Activated CD8-positive, alpha-beta memory T cell treated with anti-CD3 and anti-CD28 coated beads, Interleukin-2, amount 10 ng/mL, durations not matched to agents 7 days and 5 days (primary cell): ENCODE data around the gene PFKP. TPM values are rescaled to one million over a fixed set of nuclear protein-coding genes. Genes with fewer than 3 reads are reported as not detected.

Source experiments
- ATAC-seq: fragments of 150-1000 bp; cut with Tn5 transposase; one replicate; pipeline ENCODE4 v1.10.0; 2021; ENCODE audit warnings: moderate library complexity
- CTCF ChIA-PET: fragments of 350-600 bp; sonication (Branson Sonifier 250); formaldehyde crosslinking; loops from one replicate; lab custom pipeline; 2021; ENCODE audit warnings: antibody characterized with exemption; lab: Charles Lee
- DNase-seq: peaks from one replicate; pipeline ENCODE4 v3.0.0-alpha.2; 2020
- H3K27ac Mint-ChIP-seq: one replicate; pipeline ENCODE4 v1.8.0; 2021; ENCODE audit warnings: mild to moderate bottlenecking, mixed read lengths
- H3K27me3 Mint-ChIP-seq: one replicate; pipeline ENCODE4 v1.8.0; 2021; ENCODE audit warnings: mixed read lengths
- H3K36me3 Mint-ChIP-seq: one replicate; pipeline ENCODE4 v1.8.0; 2021; ENCODE audit warnings: mild to moderate bottlenecking, mixed read lengths
- H3K4me1 Mint-ChIP-seq: one replicate; pipeline ENCODE4 v1.8.0; 2021; ENCODE audit warnings: mixed read lengths
- H3K4me3 Mint-ChIP-seq: one replicate; pipeline ENCODE4 v1.8.0; 2021; ENCODE audit warnings: mild to moderate bottlenecking, moderate library complexity, mixed read lengths
- H3K9me3 Mint-ChIP-seq: one replicate; pipeline ENCODE4 v1.8.0; 2022; ENCODE audit warnings: low read depth, mixed read lengths
- total RNA-seq, 2 experiments: library from RNA; stranded (reverse); gene quantifications; one replicate each; pipeline ENCODE4 v1.2.3, GENCODE V29; 2021

The PFKP gene
- total RNA-seq, 2 experiments from 2014 or later = 230 to 262 TPM

DNA sequence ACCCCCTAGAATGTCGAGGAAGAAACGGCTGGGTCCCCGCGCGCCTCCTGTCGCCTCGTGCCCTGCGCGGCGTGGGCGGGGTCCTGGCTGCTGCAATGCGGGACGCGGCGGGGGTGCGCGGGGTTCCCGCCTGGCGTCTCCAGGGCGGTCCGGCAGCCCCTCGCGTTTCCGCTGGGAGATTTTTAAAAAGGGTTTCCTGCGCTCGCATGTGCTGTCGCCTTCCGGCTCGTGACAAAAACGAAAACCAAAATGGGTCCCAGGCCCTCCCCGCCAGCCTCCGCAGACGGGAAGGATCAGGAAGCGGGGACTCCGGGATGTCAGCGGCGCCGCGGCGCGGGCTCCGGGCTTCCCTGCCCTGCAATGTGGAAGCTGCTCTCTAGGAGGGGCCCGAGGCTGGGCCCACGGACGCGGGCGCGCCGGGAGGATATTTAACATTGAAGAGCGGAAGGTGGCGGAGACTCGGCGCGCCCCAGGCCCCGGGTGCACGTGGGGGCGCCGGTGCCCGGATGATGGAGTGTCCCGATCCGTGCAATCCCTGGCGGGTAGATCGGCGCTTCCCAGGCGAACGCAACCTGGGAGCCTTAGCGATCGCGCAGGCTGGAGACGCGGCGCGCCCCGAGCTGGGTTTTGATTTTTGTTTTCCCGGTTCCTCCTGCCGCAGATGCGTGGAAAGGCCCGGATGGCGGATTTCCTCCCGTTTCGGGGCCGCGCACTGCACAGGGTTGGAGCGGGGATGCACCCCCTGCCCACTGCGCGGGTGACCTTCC, 1.0 kb downstream of the PFKP start:
- Mint-ChIP-seq H3K9me3 (no peaks in the 10 kb centered on the region), H3K36me3 (peaks cover 37% of the 10 kb centered on the region), H3K27me3 (peaks cover 9% of the 10 kb centered on the region), H3K4me1 (peaks cover 41% of the 10 kb centered on the region), H3K4me3 (peak overlapping the region; percentile 87), H3K27ac (peak overlapping the region; percentile 86)
- CTCF ChIA-PET = no interaction called here
- ATAC-seq (peak; percentile 44), DNase-seq (peak; percentile 79)

DNA sequence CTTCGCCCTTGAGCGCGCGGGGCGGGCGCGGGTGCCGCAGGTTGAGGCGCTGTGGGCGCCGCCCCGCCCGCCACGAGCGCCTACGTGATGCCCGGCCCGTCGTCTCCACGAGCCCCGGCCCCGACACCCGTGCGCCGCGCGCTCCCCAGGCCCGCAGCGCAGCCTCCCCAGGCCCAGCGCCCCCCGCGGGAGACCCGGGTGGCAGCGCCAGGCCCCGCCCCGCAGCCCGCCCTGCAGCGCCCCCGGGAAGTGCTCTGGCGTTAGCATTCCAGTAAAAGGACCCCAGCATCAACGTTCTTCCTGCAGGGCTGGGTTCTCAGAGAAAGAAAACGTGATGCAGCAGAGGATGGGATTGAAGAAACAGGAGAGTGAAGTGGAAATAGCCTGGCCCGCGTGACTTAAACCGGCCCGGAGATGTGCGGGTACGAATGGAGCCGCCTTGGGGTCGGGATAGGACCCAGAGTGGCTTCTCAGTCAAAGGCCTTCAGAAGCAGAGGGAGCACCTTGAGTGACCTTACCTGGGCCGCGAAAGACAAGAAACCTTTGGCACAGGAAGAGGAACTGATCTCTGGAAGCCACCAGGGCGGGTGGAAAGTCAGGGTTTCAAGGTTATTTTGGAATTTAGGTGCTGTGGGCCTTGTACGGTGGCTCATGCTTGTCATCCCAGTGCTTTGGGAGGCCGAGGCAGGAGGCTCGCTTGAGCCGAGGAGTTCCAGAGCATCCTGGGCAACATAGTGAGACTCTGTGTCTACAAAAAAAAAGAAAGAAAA, 1.8 kb downstream of the PFKP start:
- DNase-seq = peak; percentile 51
- Mint-ChIP-seq H3K36me3 (peaks cover 45% of the 10 kb centered on the region), H3K4me3 (peak overlapping the region; percentile 87), H3K4me1 (peaks cover 48% of the 10 kb centered on the region), H3K27ac (peak overlapping the region; percentile 83), H3K27me3 (peaks cover 9% of the 10 kb centered on the region), H3K9me3 (no peaks in the 10 kb centered on the region)
- ATAC-seq = peak; percentile 18
- CTCF ChIA-PET = interaction anchor here (1.3 to 2.0 kb wide), 2 partner anchors 22 to 25 kb away, joined by 4 to 5 read pairs; no protein-coding TSS in a partner anchor

DNA sequence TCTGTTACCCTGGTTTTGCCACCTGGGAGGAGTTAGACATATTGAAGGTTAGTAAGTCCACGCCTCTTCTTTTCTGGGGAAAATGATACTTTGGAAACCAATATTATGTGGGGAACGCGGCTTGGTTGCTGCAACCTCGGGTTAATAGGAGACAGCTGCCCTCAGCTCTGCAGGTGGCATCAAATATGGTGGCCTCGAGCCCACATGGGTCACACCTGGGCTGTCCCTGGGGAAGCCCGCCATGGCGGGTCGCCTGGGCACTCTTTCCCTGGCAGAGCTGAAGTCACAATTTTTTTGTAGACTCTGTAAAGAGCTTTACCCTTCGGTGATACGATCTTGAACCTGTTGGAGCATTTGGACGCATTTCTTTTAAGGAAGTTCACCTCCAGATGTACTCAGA, 2.5 kb downstream of the PFKP start:
- ATAC-seq (no peak), DNase-seq (no peak)
- Mint-ChIP-seq H3K36me3 (peaks cover 45% of the 10 kb centered on the region), H3K4me1 (peaks cover 52% of the 10 kb centered on the region), H3K4me3 (peak overlapping the region; percentile 87), H3K9me3 (no peaks in the 10 kb centered on the region), H3K27ac (peak overlapping the region; percentile 83), H3K27me3 (peaks cover 9% of the 10 kb centered on the region)
- CTCF ChIA-PET = interaction anchor here (1.3 to 2.0 kb wide), 2 partner anchors 21 to 25 kb away, joined by 4 to 5 read pairs; no protein-coding TSS in a partner anchor

DNA sequence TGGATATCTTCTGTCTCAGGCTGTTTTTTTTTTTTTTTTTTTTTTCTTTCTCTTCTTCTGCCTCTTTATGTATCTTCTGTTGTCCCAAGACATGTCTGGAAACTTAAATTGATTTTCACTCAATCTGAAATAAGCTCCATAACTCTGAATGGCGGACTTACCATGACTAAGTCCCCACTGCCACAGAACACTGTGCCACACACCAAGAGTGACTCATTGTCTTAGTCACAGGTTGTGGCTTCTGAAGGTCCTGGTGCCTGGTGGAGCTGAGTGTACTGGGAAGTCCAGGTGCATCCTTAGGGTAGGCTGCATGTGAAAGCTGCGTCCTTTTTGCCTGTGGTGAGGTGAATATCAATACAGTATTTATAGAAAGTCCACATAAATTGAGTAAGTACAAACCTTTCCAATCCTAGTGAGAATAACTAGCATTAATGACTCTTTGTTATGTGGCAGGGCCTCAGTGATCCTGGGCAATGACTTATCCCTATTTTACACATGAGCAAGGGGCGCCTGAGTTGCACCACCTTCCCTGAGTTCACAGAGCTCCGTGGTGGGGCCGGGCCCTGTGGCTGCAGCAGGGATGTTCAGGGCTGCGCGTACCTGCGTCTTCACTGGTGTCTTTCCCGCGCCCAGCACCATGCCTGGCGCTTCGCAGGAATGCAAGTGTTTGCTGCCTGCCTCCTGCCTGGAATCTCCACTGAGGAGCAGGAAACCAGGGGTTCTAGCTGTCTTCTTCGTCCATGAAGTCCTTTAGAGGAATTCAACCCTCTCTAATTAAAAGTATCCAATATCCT, 4.3 kb downstream of the PFKP start:
- Mint-ChIP-seq H3K4me1 (peaks cover 57% of the 10 kb centered on the region), H3K27me3 (no peaks in the 10 kb centered on the region), H3K27ac (peak overlapping the region; percentile 75), H3K36me3 (peaks cover 51% of the 10 kb centered on the region), H3K4me3 (peak overlapping the region; percentile 43), H3K9me3 (no peaks in the 10 kb centered on the region)
- DNase-seq = peak; percentile 64
- CTCF ChIA-PET = interaction anchor here (1.5 kb wide), 1 partner anchor 20 kb away, joined by 5 read pairs; no protein-coding TSS in a partner anchor
- ATAC-seq = peak; percentile 29

DNA sequence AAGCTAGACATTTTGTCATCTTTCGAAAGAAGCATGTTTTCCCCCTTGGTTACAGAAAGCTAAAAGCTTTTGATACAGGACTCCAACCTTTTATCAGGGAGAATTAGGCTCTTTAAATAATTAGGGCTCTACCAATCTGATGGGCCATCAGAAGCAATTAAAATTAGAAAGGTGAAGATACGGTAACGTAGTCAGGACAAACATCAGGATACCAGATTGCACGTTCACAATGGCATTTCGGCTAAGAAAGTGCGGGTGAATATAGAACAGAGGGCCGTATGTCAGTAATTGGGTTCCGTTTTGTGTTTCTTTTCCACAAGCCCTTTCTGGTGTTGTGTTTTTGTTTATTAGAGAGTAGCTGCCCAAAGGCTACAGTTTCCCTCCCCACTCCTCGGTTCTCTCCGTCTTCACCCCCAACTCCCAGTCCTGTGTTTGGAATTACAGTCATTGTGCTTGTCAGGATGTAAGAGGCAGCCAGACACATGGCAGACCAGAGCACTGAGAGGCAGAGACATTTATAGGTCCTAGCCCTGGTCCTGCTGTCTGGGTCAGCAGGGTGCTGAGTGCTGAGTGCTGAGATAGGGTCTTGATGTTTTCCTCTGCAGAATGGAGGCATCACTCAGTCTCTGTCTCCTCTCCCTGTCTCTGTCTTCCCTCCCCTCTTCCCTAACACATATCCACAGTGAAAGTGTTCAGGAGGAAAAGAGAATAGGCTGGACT, 5.5 kb downstream of the PFKP start:
- Mint-ChIP-seq H3K9me3 (no peaks in the 10 kb centered on the region), H3K4me3 (no peak overlapping the region), H3K36me3 (peaks cover 56% of the 10 kb centered on the region), H3K27me3 (no peaks in the 10 kb centered on the region), H3K27ac (peak overlapping the region; percentile 30), H3K4me1 (peaks cover 62% of the 10 kb centered on the region)
- DNase-seq (no peak), ATAC-seq (no peak)
- CTCF ChIA-PET = interaction anchor here (1.5 to 1.8 kb wide), 2 partner anchors 11 to 19 kb away, joined by 5 read pairs; no protein-coding TSS in a partner anchor

DNA sequence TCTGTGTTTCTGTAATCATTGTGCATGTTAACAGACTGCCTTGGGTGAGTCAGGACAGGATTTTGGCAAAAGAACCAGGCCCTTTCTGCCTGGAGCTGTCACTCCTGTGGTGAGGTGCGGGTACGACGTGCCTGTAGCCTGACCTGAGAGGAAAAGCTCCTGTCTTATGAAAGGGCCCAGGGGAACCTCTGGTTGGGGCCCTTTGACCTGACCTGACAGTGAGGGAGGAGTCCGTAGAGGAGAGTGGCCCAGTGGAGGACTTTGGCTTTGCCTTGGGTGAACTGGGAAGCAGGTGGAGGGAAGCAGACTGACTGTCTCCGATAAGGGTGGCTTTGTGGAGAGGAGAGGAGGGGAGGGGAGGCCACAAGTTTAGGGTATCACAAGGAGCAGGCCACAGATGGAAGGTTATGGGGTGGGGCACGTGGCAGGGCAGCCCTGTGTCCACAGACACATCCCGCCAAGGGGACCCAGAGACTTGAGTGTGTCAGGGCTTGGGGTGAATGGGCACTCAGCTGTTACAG, 6.9 kb downstream of the PFKP start:
- H3K4me1 Mint-ChIP-seq = peaks cover 64% of the 10 kb centered on the region
- no peaks in the 10 kb centered on the region for H3K27me3 Mint-ChIP-seq
- no peaks in the 10 kb centered on the region for H3K9me3 Mint-ChIP-seq
- H3K4me3 Mint-ChIP-seq = no peak overlapping the region
- H3K27ac Mint-ChIP-seq = no peak overlapping the region
- ATAC-seq = no peak
- CTCF ChIA-PET = interaction anchor here (1.8 kb wide), 1 partner anchor 9 kb away, joined by 5 read pairs; no protein-coding TSS in a partner anchor
- peaks cover 58% of the 10 kb centered on the region for H3K36me3 Mint-ChIP-seq
- DNase-seq = no peak

DNA sequence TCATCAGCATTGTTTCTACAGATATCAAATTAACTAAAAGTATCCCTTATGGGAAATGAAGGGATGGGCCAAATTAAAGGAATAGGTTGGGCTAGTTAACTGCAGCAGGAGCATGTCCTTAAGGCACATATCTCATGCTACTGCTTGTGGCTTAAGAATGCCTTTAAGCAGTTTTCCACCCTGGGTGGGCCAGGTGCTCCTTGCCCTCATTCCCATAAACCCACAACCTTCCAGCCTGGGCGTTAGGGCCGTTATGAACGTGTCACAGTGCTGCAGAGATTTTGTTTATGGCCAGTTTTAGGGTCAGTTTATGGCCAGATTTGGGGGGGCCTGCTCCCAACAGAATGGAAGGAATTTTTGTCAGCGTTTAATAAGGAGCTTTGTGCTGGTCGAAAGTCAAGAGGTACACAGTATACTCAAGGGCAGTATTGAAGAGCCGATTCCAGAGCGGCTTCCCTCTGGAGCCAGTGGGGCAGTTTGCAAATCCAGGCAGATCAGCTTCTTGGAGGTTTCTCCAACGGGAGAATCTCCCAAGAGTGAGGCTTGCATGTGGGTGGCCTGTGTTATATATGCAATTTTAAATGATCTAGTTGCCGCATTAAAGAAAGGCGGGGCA, 7.7 kb downstream of the PFKP start:
- no peak for DNase-seq
- CTCF ChIA-PET = no interaction called here
- Mint-ChIP-seq H3K9me3 (no peaks in the 10 kb centered on the region), H3K4me3 (no peak overlapping the region), H3K4me1 (peaks cover 58% of the 10 kb centered on the region), H3K36me3 (peaks cover 52% of the 10 kb centered on the region), H3K27me3 (no peaks in the 10 kb centered on the region), H3K27ac (no peak overlapping the region)
- no peak for ATAC-seq

DNA sequence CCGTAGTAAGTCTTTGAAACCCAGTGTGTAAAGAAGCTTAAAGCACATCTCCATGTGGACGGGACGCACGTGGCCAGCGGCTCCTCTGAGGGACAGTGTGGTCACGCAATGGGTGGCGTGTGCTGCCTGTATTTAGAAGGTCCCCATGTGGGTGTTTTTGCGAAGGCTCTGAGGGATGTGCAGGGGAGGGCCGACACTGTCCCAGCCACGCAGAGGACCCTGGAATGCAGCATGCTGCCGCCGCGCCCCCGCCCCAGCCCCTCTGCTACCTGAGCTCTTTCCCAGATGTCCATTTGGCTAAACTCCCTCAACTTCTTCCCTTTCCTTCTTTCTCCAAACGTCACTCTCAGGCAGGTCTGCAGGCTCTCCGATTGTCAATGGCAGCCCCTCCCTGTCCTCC, 8.8 kb downstream of the PFKP start:
- no peak overlapping the region for H3K27ac Mint-ChIP-seq
- peaks cover 52% of the 10 kb centered on the region for H3K4me1 Mint-ChIP-seq
- no peaks in the 10 kb centered on the region for H3K9me3 Mint-ChIP-seq
- H3K36me3 Mint-ChIP-seq = peaks cover 47% of the 10 kb centered on the region
- DNase-seq (no peak), ATAC-seq (no peak)
- H3K27me3 Mint-ChIP-seq = no peaks in the 10 kb centered on the region
- CTCF ChIA-PET = no interaction called here
- H3K4me3 Mint-ChIP-seq = no peak overlapping the region

DNA sequence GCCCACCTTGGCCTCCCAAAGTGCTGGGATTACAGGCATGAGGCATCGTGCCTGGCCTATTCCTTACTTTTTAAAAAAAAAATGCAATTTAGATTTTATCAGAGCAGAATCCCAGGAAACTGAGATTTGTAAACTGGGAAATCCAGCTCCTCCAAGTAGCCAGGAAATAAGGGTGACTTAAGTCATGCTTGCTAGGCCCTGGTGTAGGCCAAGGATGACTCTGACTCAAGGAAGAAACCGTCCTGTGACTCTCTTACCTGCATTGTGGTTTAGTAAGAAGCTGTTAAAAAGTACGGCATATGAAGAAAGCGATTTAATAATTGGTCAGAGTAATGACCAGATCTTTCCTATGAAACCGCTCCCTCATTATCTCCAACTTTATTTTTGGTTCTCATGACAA, 10.2 kb downstream of the PFKP start:
- Mint-ChIP-seq H3K9me3 (no peaks in the 10 kb centered on the region), H3K4me1 (peaks cover 39% of the 10 kb centered on the region), H3K27me3 (no peaks in the 10 kb centered on the region), H3K36me3 (peaks cover 39% of the 10 kb centered on the region), H3K27ac (no peak overlapping the region), H3K4me3 (no peak overlapping the region)
- CTCF ChIA-PET = no interaction called here
- DNase-seq (no peak), ATAC-seq (no peak)

DNA sequence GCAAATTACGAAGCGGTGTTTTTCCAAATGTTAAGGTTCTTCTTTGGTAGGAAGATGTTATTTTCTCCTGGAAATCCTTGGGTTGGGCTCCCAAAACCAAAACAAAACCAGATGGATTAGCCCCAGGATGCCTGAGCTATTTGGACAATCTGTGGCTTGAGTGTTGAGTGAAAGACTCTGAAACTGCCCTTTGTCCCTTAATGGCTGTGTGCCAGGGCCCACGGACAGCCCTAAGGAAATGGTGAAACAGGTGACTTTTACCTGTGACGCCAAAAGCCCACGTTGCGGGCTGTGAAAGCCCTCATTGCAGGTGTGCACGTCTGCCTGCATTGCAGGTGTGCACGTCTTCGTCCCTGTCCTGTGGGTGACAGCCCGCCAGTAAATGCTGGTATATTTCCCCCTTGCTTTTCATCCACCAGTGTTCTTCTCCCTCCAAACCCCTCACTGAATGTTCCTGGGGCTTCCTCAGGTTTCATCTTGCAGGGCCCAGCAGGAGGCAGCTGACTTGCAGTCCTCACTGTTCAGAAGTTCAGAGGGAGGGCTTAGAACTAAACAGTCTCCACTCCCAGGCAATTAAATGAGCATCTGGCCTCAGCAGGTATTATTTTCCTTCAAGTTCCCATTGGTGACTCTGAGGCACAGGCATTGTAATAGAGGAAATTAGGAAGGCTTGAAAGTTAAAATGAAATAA, 10.7 kb downstream of the PFKP start:
- no peaks in the 10 kb centered on the region for H3K9me3 Mint-ChIP-seq
- peaks cover 40% of the 10 kb centered on the region for H3K36me3 Mint-ChIP-seq
- peak overlapping the region; percentile 61 for H3K27ac Mint-ChIP-seq
- peaks cover 35% of the 10 kb centered on the region for H3K4me1 Mint-ChIP-seq
- H3K4me3 Mint-ChIP-seq = no peak overlapping the region
- no peak for DNase-seq
- ATAC-seq = no peak
- H3K27me3 Mint-ChIP-seq = no peaks in the 10 kb centered on the region
- CTCF ChIA-PET = interaction anchor here (0.8 kb wide), 1 partner anchor 13 kb away, joined by 3 read pairs; no protein-coding TSS in a partner anchor

DNA sequence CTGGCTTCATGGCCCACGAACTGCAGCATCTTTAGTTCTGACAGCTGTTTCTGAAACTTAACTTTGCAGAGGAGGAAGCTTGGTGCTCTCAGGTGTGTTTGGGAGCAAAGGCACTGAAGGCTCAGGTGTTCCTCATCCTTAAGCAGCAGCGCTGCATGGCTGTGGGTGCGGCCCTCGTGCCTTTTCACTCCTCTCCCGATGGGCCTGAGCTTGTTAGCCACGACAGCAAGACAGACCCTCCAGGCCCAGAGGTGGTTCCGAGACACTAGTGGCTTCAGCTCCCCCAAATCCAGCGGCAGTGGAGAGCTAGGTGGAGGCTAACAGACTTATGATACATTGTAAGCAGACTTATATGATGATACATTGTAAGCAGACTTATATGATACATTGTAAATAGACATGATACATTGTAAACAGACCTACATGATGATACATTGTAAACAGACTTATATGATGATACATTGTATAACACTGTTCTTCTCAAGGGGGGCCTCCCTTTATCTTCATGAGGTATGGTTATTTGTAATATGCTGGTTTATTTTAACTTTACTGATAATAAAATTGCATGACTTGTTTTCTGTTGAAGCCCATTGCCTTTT, 14.1 kb downstream of the PFKP start:
- CTCF ChIA-PET = no interaction called here
- DNase-seq (no peak), ATAC-seq (no peak)
- Mint-ChIP-seq H3K36me3 (peaks cover 36% of the 10 kb centered on the region), H3K4me3 (no peak overlapping the region), H3K27me3 (no peaks in the 10 kb centered on the region), H3K27ac (no peak overlapping the region), H3K4me1 (peaks cover 23% of the 10 kb centered on the region), H3K9me3 (no peaks in the 10 kb centered on the region)
